OCI-LY1 (cell line): ENCODE measurements around the gene TREML1.

Experiments
- CTCF ChIP-seq: fragments of 200-600 bp; sonication (generic), shearing (Covaris generic); IDR thresholded peaks from 2 replicates; pipeline ENCODE4 v1.5.1; 2017; ENCODE audit warnings: mild to moderate bottlenecking, antibody characterized with exemption, low read length, moderate library complexity, mixed read lengths
- EZH2 ChIP-seq: fragments of 200-600 bp; sonication (generic), shearing (Covaris generic); IDR thresholded peaks from 2 replicates; pipeline ENCODE4 v1.8.0; 2017; ENCODE audit warnings: borderline replicate concordance, mixed run types, mild to moderate bottlenecking, antibody characterized with exemption, low read length, moderate library complexity, mixed read lengths

DNA sequence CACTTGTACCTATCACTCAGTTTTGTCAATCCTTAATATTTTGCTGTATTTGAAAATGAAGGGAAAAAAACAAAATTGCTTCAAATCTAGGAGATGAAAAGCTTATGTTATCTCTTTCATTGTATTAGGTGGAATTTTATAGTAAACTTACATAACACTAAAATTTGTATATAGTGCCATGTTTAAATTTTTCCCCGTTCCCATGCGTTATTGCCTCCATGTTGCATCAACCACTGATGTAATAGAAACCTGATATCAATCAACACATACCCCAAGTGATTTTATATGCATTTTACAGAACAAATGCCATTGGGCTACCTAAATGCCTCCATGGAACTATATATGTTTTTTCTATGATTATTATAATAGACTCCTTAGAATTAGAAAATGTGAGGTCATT lies 23.5 kb upstream of the TREML1 start:
- TF ChIP-seq CTCF (no peak), EZH2 (no peak)
